DND-41 (cell line): ENCODE data around the gene RIN2.

ENCODE experiments used
- CTCF ChIP-seq: IDR thresholded peaks from 2 replicates; pipeline ENCODE4 v1.5.1; 2012; ENCODE audit warnings: borderline replicate concordance, low read length, moderate library complexity, mild to moderate bottlenecking; ENCODE audit not compliant: poor library complexity, severe bottlenecking; ENCODE audit errors: extremely low read depth
- EZH2 ChIP-seq: IDR thresholded peaks from 3 replicates; pipeline ENCODE4 v1.6.1; 2012; ENCODE audit warnings: borderline replicate concordance, low read depth, mild to moderate bottlenecking, moderate library complexity, low read length, inconsistent platforms; ENCODE audit not compliant: severe bottlenecking

- TF ChIP-seq CTCF (no peak), EZH2 (no peak)
These were observed 27.9 kb downstream of the RIN2 start for GRCh38 chr20:19785983-19786285.
